Stomach (tissue), 9 donors: ENCODE results near the gene MAPK7. TPM values are rescaled to one million over a fixed set of nuclear protein-coding genes. Genes with fewer than 3 reads are reported as not detected.

Experiments used
- DNase-seq, 2 donors: peaks; one replicate each; pipeline versions ENCODE4 v3.0.0 to v3.0.0-alpha.2; 2013 to 2019
- H3K27ac ChIP-seq, 5 donors: fragments of 200-600 bp in 4 of 5; sonication (generic) in 4 of 5; one replicate each; pipeline ENCODE4 v1.5.1; 2013 to 2019; ENCODE audit warnings: mild to moderate bottlenecking in 1 of 5, moderate library complexity in 1 of 5
- H3K27me3 ChIP-seq, 3 donors: fragments of 200-600 bp; sonication (generic); one replicate each; pipeline ENCODE4 v1.5.1; 2017 to 2019; ENCODE audit warnings: mixed run types in 1 of 3
- H3K36me3 ChIP-seq, 4 donors: fragments of 200-600 bp; sonication (generic); 1 replicate in 3 of 4; 2 replicates in 1 of 4; pipeline ENCODE4 v1.5.1; 2016 to 2019
- H3K4me1 ChIP-seq, 4 donors: fragments of 200-600 bp; sonication (generic); one replicate each; pipeline ENCODE4 v1.5.1; 2016 to 2019
- H3K4me3 ChIP-seq, 4 donors: fragments of 200-600 bp; sonication (generic) in 3 of 4; one replicate each; pipeline ENCODE4 v1.5.1; 2016 to 2019; ENCODE audit warnings: mild to moderate bottlenecking in 1 of 4
- H3K9me3 ChIP-seq, 4 donors: fragments of 200-600 bp; sonication (generic); one replicate each; pipeline ENCODE4 v1.5.1; 2016 to 2019
- CTCF ChIP-seq, 7 experiments: fragments of 450-650 bp in 4 of 7; fragments of 200-600 bp in 3 of 7; sonication (generic) in 3 of 7; IDR thresholded peaks; one replicate each; pipeline ENCODE4 v1.5.1; 2016 to 2019; ENCODE audit warnings: antibody characterized with exemption in 7 of 7, control low read depth in 2 of 7, mild to moderate bottlenecking in 1 of 7
- EP300 ChIP-seq: sonication (generic); formaldehyde crosslinking; IDR thresholded peaks from one replicate; pipeline ENCODE4 v1.6.1; 2017; ENCODE audit warnings: antibody characterized with exemption
- POLR2A ChIP-seq, 4 donors: fragments of 450-650 bp; IDR thresholded peaks; one replicate each; pipeline ENCODE4 v1.6.1; 2016; ENCODE audit warnings: antibody characterized with exemption in 4 of 4, control low read depth in 2 of 4, mild to moderate bottlenecking in 1 of 4, moderate library complexity in 1 of 4
- POLR2AphosphoS5 ChIP-seq, 3 donors: sonication (generic); formaldehyde crosslinking; IDR thresholded peaks; one replicate each; pipeline ENCODE4 v1.6.1; 2016; ENCODE audit warnings: antibody characterized with exemption in 3 of 3
- WGBS, 5 donors: extraction: QIAGEN DNeasy Blood & Tissue Kit in 3 of 5; methylation state at CpG; one replicate each; pipeline versions ENCODE4 v1.1.5 to v1.1.7; 2013 to 2018; 5-methylcytosine and 5-hydroxymethylcytosine counted together
- intact Hi-C: fragments of 100-400 bp; cut with DNase I; formaldehyde crosslinking; loops from one replicate; pipeline ENCODE4 v1.15.1; 2023; ENCODE audit warnings: low total_unique reads
- polyA plus RNA-seq, 3 donors: library from polyadenylated mRNA; stranded (reverse); fragments of 200-250 nt; gene quantifications; one replicate each; pipeline ENCODE4 v1.2.3, GENCODE V29; 2013
- total RNA-seq, 5 donors: library from RNA; depleted of rRNA; stranded (reverse); fragments of >200 nt; gene quantifications; one replicate each; pipeline versions ENCODE4 v1.1.0 to v1.2.3, GENCODE V29; 2014 to 2016
- donor health status: healthy with polysubstance abuse.
- donor health status: Bipolar disorder and iron deficiency.
- donor health status: healthy.

The MAPK7 gene
- total and polyA plus RNA-seq, 8 donors, result 10.3 to 221 (median 30.5) TPM

GRCh38 chr17:19380481-19381301 is 2.4 kb downstream of the MAPK7 start:
- Histone ChIP-seq H3K36me3 (peaks cover 46 to 62% (median 55%) of the 10 kb centered on the region in 4 donors), H3K27me3 (no peaks in the 10 kb centered on the region), H3K4me3 (no peak overlapping the region), H3K27ac (peak overlapping the region in 1 of 5 donors; percentile 96), H3K9me3 (no peaks in the 10 kb centered on the region), H3K4me1 (peaks cover 45 to 84% (median 78%) of the 10 kb centered on the region in 4 donors)
- WGBS, 5 donors, result 89 to 94% (median 92%) methylated on average over 23 to 29 of the region's 29 CpGs
- TF ChIP-seq POLR2A (IDR thresholded peaks at IDR 0.05) (no peak), EP300 (no peak), CTCF (IDR thresholded peaks at IDR 0.05) (no peak), POLR2AphosphoS5 (IDR thresholded peaks at IDR 0.05) (no peak)
- intact Hi-C loops, result no loop called here
- no peak for DNase-seq

- no peak for DNase-seq
- intact Hi-C loops, result no loop called here
- TF ChIP-seq POLR2AphosphoS5 (IDR thresholded peaks at IDR 0.05) (no peak), POLR2A (IDR thresholded peaks at IDR 0.05) (no peak), EP300 (no peak), CTCF (IDR thresholded peaks at IDR 0.05) (no peak)
- no peaks in the 10 kb centered on the region for H3K27me3 ChIP-seq
- H3K9me3 ChIP-seq, result no peaks in the 10 kb centered on the region
- peaks cover 46 to 62% (median 55%) of the 10 kb centered on the region in 4 donors for H3K36me3 ChIP-seq
- H3K4me1 ChIP-seq, result peaks cover 52 to 86% (median 81%) of the 10 kb centered on the region in 4 donors
- no peak overlapping the region for H3K4me3 ChIP-seq
- WGBS, 5 donors, result 88 to 96% (median 95%) methylated on average over 7 of the region's 7 CpGs
- peak overlapping the region in 2 of 5 donors; percentile 24 to 94 for H3K27ac ChIP-seq
Observed at GRCh38 chr17:19381361-19381740, 3.1 kb downstream of the MAPK7 start.

- Histone ChIP-seq H3K27me3 (no peaks in the 10 kb centered on the region), H3K9me3 (no peaks in the 10 kb centered on the region), H3K4me3 (no peak overlapping the region), H3K4me1 (peaks cover 57 to 86% (median 83%) of the 10 kb centered on the region in 4 donors), H3K27ac (peak overlapping the region in 4 of 5 donors; percentile 24 to 94 (median 40)), H3K36me3 (peaks cover 46 to 62% (median 55%) of the 10 kb centered on the region in 4 donors)
- TF ChIP-seq POLR2AphosphoS5 (IDR thresholded peaks at IDR 0.05) (no peak), EP300 (no peak), POLR2A (IDR thresholded peaks at IDR 0.05) (no peak), CTCF (IDR thresholded peaks at IDR 0.05) (no peak)
- DNase-seq, result no peak
- WGBS, 5 donors, result 87 to 94% (median 92%) methylated on average over 26 to 31 of the region's 31 CpGs
- intact Hi-C loops, result no loop called here
Observed at GRCh38 chr17:19381741-19382444, 3.6 kb downstream of the MAPK7 start.
